ENCODE data around the gene TRIM26.
"Not testable (repeated sequence)": the region's sequence is repeated elsewhere in the genome, so short reads cannot be mapped to it uniquely, and the experiment has no call there.

TRIM26 gene

GRCh38 chr6:30152910-30153610, 60.1 kb downstream of the TRIM26 start:
- no peak for DNase-seq

GRCh38 chr6:30152016-30152673, 61.1 kb downstream of the TRIM26 start:
- DNase-seq, result no peak

GRCh38 chr6:30151580-30151979, 61.6 kb downstream of the TRIM26 start:
- DNase-seq, result no peak

DNA sequence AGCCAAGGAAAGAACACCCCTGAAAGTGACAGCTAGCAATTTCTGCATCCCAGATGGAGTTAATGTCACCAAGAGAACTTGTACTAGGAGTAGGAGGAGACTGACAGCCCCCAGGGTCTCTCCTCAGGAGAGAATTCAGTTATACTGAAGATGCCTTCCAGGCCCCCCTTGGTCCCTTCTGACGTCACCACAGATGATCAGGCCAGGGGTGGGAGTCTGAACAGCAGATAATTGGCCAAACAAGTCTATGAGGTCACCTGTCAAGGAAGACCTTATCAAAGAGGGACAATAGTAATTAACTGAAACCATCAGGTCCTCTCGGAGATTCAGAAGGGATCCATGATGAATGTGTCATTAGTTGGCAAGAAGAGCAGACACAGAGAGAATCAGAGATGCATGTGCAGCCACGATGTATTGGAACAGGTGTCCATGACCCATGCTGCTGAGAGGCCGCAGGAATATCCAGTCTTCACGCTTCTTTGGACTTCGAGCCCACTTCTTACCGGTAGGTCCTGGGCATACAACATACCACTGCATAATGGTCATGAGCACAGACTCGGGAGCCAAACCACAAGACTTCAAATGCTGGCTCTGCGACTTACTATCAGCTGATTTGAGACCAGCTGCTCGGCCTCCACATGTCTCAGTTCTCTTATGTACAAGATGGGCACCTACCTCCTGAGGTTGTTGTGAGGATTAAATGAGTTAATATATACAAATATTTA, 62.4 kb downstream of the TRIM26 start:
- DNase-seq, result peak; percentile 7

DNA sequence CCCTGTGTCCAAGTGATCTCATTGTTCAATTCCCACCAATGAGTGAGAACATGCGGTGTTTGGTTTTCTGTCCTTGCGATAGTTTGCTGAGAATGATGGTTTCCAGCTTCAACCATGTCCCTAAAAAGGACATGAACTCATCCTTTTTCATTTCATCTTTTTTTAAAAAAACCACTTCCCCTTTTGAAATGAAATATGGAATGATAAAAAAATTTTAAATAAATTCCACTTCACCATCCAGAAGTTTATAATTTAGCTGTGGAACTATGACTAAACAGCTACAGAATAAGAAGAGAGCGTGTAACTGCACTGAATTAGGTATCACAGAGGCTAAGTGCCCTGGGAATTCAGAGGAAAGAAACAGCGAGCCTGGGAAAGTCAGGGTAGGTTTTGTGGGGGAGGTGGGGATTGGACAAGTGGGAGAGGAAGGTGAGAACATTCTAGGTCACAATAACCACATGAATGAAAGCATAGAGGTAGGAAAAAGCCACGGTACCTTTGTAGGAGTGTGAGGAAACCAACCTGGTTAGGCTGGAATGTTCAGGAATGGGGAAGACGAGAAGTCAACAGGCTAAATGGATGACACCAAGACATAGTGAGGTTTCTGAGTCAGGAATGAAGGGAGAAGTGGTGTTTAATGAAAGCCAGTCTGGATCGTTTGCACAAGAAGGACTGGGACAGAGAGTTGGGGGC, 63.2 kb downstream of the TRIM26 start:
- DNase-seq, result no peak

DNA sequence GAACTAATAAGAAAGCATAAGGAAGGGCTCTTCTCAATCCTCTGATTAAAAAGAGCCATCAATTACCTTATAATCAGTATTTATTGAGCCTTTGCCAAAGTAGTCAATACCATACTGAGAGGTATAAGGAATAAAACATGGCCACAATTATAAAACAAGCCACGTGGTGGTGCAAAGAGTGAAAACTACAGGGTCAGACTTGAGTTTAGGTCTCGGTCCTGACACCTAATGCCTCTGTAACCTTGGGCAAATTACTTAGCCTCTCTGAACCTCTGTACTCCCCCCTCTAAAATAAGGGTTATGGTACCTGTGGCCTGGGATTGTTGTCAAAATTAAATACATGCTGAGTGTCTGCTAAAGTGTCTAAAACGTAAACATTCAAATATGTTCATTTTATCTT, 64.0 kb downstream of the TRIM26 start:
- DNase-seq, result no peak

DNA sequence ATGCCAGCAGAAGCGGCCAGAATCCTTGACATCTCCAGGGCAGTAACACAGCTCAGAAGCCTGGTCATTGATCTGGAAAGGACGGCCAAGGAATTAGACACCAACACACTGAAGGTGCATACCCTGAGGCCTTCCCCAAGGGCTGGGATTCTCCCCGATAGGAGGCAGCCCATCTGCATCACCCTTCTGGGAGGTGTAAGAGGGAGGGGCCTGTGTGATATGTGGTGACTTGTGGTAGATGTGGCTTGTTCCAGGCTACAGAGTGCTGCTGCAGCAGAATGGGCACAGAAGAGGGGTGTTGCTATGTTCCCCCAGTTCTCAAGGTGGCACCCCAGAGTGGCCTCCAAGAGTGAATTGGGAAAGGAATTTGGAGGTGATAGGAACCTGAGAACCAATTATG, 66.1 kb downstream of the TRIM26 start:
- DNase-seq, result no peak

GRCh38 chr6:30145818-30146217, 67.4 kb downstream of the TRIM26 start:
- no peak for DNase-seq

- DNase-seq, result no peak
Measured at GRCh38 chr6:30144811-30145210, 68.4 kb downstream of the TRIM26 start.

DNA sequence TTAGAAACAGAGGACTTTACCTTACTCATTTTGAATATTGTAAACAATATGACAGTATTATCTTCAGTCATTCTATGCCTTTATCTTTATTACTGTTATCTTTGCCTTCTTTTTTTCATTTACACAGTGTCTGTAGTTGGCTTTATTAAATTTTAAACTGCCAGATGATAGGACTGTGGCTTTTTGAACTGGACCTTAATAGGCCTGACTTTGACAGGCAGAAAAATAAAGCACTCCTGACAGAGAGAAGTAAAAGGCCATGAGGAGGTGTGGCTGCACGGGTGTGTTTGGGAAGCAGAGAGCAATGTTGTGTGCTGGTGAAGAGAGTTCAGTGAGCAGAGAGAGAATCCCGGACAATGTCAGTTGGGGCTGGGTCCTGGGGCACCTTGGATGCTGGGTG, 69.4 kb downstream of the TRIM26 start:
- no peak for DNase-seq

DNA sequence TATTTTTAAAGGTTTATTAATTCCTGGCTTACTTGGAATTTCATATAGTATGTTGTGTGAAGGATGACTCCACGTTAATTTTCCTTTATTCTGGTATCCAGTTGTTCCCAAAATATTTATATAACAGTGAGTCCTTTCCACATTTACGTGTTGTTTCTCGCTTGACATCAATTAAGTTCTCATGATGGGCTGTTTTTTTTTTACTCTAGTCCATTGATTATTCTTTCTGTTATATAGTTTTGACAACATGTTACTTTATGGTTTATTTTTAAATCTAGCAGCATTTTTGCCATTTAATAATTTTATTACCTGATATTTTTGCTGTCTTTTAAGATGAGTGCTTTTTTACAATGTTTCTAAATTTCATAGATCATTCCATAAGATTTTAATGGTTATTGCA, 70.5 kb downstream of the TRIM26 start:
- no peak for DNase-seq

DNA sequence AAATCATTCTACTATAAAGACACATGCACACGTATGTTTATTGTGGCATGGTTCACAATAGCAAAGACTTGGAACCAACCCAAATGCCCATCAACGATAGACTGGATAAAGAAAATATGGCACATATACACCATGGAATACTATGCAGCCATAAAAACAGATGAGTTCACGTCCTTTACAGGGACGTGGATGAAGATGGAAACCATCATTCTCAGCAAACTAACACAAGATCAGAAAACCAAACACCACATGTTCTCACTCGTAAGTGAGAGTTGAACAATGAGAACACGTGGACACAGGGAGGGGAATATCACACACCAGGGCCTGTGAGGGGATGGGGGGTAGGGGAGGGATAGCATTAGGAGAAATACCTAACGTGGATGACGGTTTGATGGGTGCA, 73.0 kb downstream of the TRIM26 start:
- not testable (repeated sequence) for DNase-seq

DNA sequence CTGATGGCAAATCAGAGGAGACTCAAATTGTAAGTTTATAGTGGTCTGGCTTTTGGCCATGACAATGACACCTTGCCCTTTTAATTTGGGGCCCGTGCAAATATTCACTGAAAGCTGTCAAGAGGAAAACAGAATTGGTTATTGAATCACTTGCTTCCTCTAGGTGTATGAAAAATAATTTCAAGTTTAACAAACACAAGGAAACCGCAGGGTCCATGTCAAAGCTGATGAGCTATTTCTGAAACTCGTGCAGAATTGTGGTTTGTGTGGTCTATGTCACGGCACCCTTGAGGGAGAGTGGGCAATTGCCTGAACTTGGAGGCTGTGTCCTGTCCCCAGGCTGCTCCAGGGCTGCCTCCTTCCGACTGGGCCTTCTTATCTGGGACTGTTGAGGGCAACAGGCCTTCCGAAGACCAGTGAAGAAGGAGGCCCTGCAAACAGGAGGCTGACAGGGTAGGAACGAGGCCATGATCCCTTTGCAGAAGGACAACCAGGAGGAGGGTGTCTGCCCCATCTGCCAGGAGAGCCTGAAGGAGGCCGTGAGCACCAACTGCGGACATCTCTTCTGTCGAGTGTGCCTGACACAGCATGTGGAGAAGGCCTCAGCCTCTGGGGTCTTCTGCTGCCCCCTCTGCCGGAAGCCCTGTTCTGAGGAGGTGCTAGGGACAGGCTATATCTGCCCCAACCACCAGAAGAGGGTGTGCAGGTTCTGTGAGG, 76.5 kb downstream of the TRIM26 start:
- no peak for DNase-seq

DNA sequence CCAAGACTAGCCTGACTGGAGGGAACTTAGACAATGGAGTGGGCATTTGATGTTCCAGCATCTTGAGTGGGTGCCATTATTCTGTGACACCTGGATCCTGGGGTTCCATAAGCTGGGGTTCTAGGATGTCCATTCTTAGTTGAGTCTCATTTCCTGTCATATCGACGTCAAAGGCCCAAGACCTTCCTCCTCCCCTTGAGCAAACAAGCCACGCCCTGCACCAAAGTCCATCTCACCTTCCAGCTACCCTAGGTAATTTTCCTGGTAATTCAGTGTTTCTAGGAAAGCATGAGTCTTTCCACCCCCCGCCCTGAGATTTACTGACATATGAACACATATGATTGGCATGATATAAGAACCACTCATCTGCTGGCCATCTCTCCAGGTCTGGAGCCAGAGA, 77.4 kb downstream of the TRIM26 start, which contains the start of gene TRIM40:
TSS of gene TRIM40 (plus strand) at position 384 of the 400 bp plus-strand sequence. CDS start 897 bp downstream, outside the sequence.
- DNase-seq, result no peak

GRCh38 chr6:30135147-30135546, 78.1 kb downstream of the TRIM26 start:
- no peak for DNase-seq

Measured in fibroblast of skin of abdomen (primary cell).